Stimulated activated naive CD8-positive, alpha-beta T cell treated with anti-CD3 and anti-CD28 coated beads, Interleukin-15, amount 100 ng/mL, for 72 hours (primary cell): Measurements from ENCODE around the gene MYO19.
"Not testable (repeated sequence)": the region's sequence is repeated elsewhere in the genome, so short reads cannot be mapped to it uniquely, and the experiment has no call there.

Experiments used
- ATAC-seq: fragments of 150-1000 bp; cut with Tn5 transposase; 2 replicates; pipeline ENCODE4 v1.10.0; 2021; ENCODE audit warnings: mild to moderate bottlenecking, moderate library complexity
- DNase-seq, 2 donors: peaks; one replicate each; pipeline ENCODE4 v3.0.0; 2021 to 2022
- H3K27ac Mint-ChIP-seq, 2 donors: one replicate each; pipeline ENCODE4 v1.8.0; 2022; ENCODE audit warnings: mild to moderate bottlenecking in 2 of 2, mixed read lengths in 2 of 2, moderate library complexity in 2 of 2
- H3K27me3 Mint-ChIP-seq: one replicate; pipeline ENCODE4 v1.8.0; 2022; ENCODE audit warnings: mixed read lengths
- H3K4me1 Mint-ChIP-seq: one replicate; pipeline ENCODE4 v1.8.0; 2022; ENCODE audit warnings: mild to moderate bottlenecking, mixed read lengths
- H3K4me3 Mint-ChIP-seq, 2 donors: one replicate each; pipeline ENCODE4 v1.8.0; 2022; ENCODE audit warnings: mild to moderate bottlenecking in 2 of 2, mixed read lengths in 2 of 2, moderate library complexity in 1 of 2
- H3K9me3 Mint-ChIP-seq, 2 donors: one replicate each; pipeline ENCODE4 v1.8.0; 2022; ENCODE audit warnings: mixed read lengths in 2 of 2

MYO19 gene

DNA sequence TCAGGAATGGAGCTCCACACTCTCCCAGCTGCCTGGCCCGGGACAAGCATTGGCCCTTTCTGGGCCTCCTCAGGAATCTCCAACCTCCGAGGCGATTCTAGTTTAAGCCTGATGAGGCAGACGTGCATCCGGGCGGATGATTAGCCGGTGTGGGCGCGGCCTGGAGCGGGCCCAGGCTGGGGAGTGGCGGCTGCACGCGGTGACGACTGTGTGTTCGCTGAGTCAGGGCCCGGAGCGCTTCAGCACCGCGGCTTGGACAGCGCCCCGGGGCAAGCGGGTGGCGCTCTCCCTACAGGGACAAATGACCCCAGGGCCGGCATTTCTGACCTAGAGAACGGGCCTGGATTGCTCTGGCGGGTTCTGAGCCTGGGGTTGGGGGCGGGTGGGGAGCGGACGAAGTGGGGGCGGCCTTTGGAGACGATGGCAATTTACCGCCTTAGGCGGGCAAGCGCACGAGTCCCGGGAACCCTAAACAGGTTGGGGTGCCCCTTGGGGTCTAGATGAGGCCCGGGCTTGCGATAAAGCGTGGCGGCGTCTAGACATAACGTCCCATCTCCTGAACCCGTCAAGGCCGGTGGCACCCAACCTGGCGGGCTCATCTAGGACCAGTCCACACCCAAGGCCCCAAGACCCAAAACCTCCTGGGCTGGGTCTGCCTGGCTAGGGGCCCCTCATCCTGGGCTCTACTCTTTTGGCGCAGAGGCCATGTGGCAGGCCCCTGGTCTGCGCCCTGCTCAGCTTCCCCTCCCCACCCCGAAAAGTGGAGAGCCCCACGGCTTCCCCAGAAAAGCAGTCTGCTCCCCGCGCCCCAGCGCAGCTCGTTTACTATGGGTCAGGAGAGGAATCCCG lies 70.5 kb downstream of the MYO19 start:
- Mint-ChIP-seq H3K27ac (no peak overlapping the region), H3K4me1 (no peaks in the 10 kb centered on the region), H3K9me3 (no peaks in the 10 kb centered on the region), H3K27me3 (peaks cover 78% of the 10 kb centered on the region), H3K4me3 (no peak overlapping the region)
- peak; percentile 96 for ATAC-seq
- peak; percentile 44 to 62 for DNase-seq

DNA sequence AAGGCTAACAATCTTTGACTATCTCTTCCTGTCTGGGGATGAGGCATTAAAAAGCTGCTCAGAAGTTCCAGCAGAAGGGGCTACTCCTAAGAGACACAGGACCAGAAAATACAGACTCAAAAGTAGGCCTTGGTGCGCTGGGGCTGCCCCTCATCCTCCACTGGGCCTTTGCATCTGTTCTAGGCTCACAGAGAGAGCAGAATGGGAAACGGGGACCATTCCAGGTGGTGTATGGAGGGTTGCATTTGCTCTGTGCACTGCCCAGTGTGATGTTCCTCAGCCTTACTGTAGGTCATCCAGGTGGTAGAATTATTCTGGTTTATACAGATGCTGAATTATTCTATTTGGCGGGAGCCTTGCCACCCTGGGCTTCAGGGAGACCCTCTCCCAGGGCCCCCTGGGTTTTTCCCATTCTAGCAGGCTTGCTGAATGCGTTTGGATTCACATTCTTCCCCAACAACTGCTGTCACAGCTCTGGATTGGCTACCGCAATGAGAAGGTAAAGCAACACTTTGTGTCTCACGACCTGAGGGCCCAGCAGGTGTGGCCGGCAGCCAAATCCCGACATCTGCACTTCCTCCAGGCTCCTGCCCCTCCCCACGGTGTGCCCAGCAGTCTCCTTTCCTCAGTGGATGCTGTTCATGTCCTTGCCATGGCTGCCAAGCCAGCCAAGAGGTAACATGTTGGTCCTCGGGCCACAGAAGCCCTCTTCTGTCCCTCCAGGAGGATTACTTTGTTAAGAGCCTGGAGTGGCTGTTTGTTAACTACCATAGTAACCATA lies 73.1 kb downstream of the MYO19 start:
- no peak overlapping the region for H3K27ac Mint-ChIP-seq
- DNase-seq: no peak
- no peaks in the 10 kb centered on the region for H3K9me3 Mint-ChIP-seq
- no peak for ATAC-seq
- H3K27me3 Mint-ChIP-seq: peaks cover 64% of the 10 kb centered on the region
- H3K4me3 Mint-ChIP-seq: no peak overlapping the region
- no peaks in the 10 kb centered on the region for H3K4me1 Mint-ChIP-seq

DNA sequence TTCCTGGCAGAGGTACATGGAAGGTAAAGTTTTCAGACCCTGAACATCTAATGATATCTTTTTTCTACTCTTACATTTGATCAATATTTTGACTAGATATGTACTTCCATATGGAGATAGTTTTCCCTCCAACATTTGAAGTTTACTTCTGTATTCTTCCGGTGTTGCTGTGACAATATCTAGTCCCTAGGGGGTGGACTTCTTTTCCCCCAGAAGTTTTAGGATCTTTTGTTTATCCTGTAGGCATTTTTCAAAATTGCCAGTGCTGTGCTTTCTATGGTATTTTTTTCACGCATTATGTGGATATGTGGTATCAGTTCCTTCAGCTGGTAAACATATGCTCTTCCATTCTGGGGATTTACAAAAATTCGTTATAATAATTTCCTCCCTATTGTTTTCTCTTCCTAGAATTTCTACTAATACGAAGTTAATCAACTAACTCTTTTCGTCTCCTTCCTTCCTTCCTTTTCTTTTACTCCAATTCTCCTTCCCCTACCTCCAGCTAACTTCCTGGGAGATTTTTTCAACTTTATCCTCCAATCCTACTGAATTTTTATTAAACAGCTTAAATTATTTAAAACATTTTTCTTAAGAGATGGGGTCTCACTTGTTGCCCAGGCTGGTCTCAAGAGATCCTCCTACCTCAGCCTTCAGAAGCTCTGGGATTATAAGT lies 74.3 kb downstream of the MYO19 start:
- DNase-seq (no peak), ATAC-seq (no peak)
- Mint-ChIP-seq H3K9me3 (no peaks in the 10 kb centered on the region), H3K27ac (no peak overlapping the region), H3K27me3 (peaks cover 55% of the 10 kb centered on the region), H3K4me3 (no peak overlapping the region), H3K4me1 (no peaks in the 10 kb centered on the region)

DNA sequence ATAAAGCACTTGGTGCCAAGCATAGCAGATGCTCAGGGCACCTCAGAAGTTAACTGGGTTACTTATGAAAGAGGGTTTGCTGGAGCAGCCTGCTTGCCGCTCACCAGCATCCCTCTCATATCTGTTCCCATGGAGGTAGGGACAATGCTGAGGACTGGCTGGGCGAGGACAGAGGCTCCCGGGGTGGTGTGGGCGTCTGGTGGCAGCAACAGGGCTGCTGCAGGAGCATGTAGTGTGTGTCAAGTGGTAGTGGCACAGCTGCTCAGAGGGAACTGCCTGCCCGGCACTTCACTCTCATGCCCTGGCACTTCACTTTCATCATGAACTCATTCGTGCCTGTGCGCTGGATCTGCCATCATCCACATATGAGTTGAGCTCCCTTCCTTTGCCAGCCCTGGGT lies 75.1 kb downstream of the MYO19 start:
- ATAC-seq (no peak), DNase-seq (no peak)
- Mint-ChIP-seq H3K27ac (no peak overlapping the region), H3K4me1 (no peaks in the 10 kb centered on the region), H3K4me3 (no peak overlapping the region), H3K27me3 (peaks cover 47% of the 10 kb centered on the region), H3K9me3 (no peaks in the 10 kb centered on the region)

DNA sequence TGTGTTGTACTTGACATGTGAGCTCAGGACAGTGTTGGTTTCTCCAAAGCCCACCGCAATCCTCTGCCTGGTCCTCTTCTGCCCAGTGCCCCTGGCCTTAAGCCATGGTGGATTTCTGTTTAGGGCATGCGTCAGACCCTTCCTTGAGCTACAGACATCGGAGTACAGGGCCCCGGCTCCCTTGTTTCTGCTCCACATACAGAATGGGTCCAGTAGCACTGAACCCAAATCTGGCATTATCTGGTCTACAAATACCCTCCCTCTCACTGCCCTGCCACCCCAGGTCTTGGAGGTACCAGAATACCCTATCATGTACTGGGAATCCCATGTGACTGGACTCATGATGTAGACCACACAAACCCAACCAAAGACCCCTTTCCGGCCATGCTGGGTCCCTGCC lies 75.6 kb downstream of the MYO19 start:
- H3K4me1 Mint-ChIP-seq: no peaks in the 10 kb centered on the region
- ATAC-seq (no peak), DNase-seq (no peak)
- no peak overlapping the region for H3K4me3 Mint-ChIP-seq
- H3K27ac Mint-ChIP-seq: no peak overlapping the region
- peaks cover 45% of the 10 kb centered on the region for H3K27me3 Mint-ChIP-seq
- H3K9me3 Mint-ChIP-seq: no peaks in the 10 kb centered on the region

DNA sequence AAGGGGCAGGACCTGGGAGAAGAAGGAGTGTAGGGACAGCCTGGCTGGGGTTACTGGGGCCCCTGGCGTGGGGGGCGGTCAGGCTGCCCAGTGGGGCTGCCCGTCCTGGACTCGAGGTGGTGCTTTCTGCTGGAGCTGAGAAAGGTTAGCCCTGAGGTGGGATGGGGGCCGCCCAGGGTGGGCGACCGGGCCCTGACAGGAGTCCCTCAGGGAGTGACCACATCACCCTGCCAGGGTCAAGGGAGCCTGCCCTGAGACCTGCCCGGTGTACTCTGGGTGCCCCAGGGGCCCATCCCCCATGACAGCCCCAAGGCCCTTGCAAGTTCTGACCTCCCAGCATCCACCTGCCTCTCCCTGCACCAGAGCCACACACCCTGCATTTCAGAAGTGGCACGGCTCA lies 77.0 kb downstream of the MYO19 start:
- ATAC-seq, DNase-seq, H3K9me3 Mint-ChIP-seq, H3K4me1 Mint-ChIP-seq, H3K4me3 Mint-ChIP-seq, H3K27ac Mint-ChIP-seq: not testable (repeated sequence)
- peaks cover 32% of the 10 kb centered on the region for H3K27me3 Mint-ChIP-seq

DNA sequence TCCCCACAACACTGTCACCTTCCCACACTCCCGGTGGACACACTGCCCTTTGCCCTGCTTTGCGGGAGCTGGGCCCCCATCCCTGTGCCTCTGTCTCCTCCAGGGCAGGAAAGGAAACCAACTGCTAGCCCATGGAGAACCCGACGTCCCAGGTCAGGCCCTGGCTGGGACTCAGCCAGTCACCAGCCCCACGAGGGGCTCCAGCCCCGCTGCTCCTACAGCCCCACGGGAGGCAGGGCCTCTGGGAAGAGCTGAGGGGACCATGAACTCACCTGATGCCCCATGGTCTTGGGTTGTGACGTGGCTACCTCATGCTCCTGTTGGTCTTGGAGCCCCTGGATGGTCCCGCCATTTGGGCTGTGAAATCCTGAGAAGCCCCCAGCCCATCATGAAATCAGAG lies 81.8 kb downstream of the MYO19 start:
- not testable (repeated sequence) for H3K9me3 Mint-ChIP-seq, H3K4me1 Mint-ChIP-seq, ATAC-seq, H3K27me3 Mint-ChIP-seq, H3K4me3 Mint-ChIP-seq, H3K27ac Mint-ChIP-seq, DNase-seq

DNA sequence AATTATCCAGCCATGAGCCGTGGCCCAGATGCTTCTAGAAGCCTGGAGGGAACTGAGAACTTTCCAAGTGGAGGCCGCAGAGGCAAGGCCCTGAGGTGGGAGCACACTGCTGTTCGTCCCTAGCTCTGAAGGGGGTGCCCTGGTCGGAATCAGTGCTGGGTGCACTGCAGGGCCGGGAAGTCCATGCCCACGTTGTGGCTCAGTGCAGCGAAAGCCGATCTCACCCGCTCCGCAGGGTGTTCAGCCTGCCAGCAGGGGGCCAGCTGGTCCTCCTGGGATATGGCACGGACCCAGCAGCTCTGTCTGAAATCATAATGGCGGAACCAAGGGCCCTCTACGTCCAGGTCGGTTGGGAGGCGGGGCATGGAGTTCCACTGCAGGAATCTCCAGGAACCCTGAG lies 84.7 kb downstream of the MYO19 start:
- not testable (repeated sequence) for H3K9me3 Mint-ChIP-seq, H3K4me1 Mint-ChIP-seq, DNase-seq, ATAC-seq, H3K27ac Mint-ChIP-seq, H3K4me3 Mint-ChIP-seq, H3K27me3 Mint-ChIP-seq
